SKM-1 (cell line): ENCODE results near the gene EEIG2.

Experiments
- DNase-seq: peaks from one replicate; lab custom pipeline; 2025; ENCODE audit not compliant: unreplicated experiment; lab: John Stamatoyannopoulos, UW

Gene EEIG2

DNA sequence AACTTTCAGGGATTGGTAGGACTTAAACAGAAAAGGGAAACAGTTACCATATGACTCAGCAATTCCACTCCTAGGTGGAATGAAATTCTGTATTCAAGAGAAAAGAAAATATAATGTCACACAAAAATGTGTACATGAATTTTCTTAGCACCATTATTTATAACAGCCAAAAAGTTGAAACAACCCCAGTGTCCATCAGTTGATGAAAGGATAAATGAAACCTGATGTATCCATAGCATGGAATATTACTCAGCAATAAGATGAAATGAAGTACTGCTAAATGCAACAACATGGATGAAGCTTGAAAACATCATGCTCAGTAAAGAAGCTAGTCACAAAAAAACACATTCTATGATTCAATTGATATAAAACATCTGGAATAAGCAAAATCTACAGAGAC is 15.5 kb downstream of the EEIG2 start:
- DNase-seq: no peak

DNA sequence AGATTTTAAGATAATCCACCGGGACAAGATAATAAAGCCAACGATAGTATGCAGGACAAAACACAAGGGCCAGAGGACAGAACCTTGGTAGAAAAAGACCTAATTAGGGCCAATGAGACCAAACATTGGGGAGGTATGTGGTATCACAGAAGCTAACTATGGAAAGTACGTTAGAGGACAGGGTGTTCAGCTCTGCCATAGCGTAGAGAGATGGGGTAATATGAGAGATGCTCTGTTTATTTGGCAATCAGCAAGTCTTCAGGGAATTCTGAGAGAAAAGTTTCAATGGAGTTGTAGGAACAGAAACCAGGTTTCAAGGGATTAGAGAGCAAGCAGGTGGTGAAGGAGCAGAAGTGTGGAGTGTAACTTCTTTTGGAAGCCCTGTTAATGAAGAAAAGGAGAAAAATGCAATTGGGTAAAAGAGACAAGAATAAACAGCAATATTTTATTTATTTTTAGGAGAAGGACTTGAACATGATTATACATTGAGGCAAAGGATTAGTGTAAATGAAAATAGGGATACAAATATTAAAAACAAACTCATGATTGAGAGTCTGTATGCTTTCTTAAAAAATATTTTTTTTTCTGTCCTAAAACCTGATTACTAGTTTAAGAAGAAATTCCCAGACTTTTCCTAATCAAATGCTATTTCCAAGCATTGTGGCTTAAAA is 24.0 kb downstream of the EEIG2 start:
- DNase-seq: no peak

DNA sequence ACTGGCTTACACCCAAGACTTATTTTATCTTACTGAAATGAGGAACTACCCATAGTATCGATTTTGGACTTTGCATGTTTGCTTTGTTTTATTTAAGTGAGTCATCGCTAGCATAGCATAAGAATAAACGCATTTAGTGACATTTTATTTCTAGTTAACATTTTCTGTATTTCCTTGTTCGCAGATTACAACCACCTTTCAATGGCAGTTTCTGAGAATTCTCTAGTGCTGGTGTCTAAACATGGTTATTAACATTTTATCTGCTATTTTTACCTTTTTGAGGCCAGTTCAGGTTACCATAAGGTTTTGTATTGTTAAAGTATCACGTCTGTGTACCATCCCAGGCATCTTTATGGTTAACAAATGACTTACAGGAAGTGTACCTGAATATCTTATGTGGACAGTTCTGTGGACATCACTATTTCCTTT is 24.5 kb downstream of the EEIG2 start:
- DNase-seq: no peak

DNA sequence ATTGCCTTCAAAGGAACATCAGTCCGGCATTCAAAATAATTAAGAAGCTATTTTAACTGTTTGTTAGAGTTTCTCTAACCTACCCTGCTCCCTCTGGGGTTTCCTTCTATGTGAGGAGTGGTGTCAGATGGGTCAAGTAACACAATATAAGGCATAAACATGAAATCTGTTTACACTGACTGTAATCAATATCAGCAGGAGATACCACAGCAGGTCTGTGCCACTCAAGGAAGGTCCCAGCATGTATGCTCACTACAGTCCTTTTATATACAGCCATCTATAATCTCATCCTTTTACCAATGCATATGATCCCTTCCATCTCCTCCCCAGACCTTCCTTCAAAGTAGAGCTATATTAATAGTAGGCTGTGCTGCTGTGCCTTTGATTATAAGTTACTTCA is 25.4 kb downstream of the EEIG2 start:
- DNase-seq: no peak

DNA sequence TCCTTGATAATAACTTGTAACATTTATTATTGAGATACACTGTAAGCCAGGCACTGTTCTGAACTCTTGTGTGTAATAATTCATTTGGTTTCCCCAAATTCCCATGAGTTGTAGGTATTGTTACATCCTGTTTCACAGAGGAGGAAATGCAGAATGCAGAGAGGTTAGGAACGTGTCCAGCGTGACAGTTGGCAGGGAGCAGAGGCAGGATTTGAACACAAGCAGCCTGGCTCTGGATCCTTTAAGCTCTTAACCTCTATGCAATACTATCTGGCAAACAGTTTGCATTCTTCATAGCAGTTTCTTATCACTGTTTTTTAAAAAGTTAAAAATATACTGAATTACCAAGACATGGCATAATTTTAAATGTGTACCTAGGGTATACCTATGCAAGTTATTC is 30.5 kb downstream of the EEIG2 start:
- no peak for DNase-seq

DNA sequence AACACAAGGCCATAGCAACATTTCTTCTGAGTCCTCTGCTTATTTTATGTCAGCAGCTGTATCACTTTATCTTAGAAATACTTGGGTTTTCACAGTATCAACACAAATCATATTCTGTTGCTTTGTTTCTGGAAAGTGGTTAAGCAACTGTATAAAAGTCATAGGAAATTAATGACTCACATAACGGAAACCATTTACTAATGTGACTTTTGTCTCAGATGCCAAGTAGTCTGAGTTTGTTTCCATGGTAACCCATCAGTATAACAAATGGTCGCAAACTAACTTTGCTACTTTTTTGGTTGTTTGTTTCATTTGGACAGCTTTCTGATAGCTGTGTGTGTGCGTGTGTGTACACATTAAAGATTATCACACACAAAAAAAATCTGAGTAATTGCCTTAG is 31.1 kb downstream of the EEIG2 start:
- DNase-seq: no peak

DNA sequence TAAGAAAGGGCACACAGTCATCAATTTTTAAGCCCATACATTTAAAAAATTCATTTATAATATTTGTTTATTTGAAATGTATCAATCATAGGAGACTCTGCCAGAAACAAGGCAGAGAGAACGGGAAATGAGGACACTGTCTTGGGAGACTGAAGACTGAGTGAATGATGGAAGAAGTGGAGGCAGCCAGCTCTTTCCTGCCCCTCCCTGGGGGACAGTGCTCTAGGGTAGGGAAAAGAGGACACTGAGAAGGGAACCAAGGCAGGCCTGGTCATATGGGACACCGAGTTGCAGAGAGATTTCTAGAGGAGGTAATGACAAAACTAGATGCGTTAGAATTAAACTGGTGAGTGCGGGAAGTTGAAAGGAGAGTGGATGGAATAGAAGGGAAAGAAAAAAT is 31.6 kb downstream of the EEIG2 start:
- DNase-seq: no peak

DNA sequence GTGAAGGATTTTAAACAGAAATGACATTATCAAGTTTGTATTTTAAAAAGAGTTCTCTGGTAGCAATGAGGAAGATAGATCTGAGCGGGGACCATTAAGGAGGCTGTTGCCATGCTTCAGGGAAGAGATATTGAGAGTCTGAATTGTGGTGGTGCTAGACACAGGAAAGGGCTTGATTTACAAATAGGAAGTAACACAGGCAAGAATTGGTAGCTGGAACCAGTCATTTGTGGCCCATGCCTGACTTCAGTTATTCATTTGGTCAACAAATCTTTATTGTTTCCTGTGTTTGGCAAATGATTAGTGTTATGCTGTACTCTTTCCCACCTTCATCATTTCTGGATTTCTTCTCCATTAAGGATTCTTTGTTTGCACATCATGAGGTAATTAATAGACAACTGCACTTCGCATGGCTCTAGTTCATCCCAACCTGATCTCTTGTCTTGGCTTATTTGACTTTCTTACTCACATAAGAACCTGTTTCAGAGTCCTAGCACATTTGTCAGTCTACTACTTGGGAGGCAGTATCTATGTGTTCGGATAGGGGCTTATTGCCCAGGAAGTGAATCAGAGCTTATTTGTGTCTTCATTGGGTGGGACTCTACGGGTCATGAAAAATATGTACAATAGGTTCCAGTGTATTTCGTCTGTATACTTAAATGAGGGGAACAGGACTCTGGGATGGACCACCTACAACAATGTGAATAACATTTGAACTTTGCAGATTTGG is 32.3 kb downstream of the EEIG2 start:
- no peak for DNase-seq

DNA sequence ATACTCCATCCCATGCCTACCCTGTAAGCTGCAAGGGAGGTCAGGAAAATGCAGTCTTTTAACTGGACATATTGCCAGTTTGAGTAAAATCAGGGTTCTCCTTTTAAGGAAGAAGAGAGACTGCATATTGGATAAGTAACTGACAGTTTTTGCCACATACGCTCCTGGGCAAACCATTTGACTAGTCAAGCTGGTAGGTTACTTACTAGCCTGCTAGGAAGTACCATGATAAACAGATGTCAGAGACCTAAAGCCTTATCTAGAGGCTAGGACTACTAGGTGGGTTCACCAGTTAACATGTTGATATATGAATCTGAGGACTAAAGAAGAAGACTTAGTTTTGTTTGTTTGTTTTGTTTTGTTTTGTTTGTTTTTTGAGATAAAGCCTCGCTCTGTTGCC is 33.5 kb downstream of the EEIG2 start:
- no peak for DNase-seq

DNA sequence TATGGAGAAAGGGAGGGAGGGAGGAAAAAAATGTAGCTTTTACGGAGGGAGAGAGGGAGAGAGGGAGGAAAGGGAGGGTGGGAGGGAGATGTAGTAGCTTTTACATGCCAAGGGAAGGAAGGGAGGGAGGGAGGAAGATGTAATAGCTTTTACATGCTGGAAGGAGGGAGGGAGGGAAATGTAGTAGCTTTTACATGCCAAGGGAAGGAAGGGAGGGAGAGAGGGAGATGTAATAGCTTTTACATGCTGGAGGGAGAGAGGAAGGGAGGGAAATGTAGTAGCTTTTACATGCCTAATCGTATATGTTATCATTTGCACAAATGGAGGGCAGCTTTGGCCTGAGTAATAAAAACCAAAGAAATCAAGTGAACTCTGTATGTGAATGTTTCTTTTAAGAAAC is 35.6 kb downstream of the EEIG2 start:
- no peak for DNase-seq

DNA sequence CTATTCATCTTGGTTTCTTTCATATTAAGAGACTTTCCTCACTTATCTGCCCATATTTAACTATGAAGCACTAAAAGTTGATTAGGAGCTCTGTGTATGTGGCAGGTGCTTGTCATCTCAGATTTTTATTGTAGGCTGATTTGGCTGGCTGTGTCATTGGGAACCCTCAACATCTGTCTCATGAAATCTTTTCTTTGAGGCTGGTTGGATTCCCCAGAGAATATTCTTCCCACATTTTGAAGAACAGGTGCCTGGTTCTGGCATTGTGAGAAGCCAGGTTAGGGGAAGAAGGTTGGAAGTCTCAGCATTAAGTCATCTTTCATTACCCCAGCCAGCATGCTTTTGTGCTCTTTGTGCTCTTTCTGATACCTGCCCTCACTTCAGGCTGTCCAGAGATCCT is 37.1 kb downstream of the EEIG2 start:
- no peak for DNase-seq

DNA sequence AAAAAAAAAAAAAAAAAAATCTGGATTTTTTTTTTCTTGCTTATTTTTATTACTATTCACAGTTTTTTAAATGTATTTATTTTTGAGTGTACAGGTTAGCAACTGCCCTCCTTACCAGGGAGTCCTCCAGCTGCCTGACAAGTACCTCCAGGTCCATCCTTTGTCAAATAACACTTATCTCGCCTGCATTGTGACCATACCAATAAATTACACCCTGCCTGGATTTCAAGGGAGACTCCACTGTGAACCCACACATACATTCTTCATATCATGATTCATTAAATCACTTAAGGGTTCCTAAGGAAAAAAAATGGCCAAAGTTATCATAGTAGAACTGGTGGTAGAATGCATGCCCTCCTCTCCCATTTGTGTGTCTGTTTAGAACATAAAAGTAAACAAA is 38.4 kb downstream of the EEIG2 start:
- DNase-seq: no peak

DNA sequence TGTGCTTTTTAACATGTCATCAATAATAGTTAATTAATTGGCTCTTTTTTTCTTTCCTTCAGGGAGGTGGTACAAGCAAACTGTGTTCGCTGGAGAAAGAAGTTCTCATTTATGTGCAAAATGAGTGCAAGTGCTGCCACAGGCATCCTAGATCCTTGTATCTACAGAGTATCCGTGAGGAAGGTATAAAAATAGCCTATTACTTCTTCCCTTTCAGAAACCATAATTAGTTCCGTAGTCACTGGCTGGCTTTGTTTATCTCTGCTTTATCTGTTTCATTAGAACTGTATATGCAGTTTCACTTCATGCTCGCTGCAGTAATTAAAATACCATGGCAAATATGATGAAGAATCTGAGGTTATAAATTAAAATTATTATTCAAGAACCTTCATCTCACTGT is 40.6 kb downstream of the EEIG2 start:
- no peak for DNase-seq

DNA sequence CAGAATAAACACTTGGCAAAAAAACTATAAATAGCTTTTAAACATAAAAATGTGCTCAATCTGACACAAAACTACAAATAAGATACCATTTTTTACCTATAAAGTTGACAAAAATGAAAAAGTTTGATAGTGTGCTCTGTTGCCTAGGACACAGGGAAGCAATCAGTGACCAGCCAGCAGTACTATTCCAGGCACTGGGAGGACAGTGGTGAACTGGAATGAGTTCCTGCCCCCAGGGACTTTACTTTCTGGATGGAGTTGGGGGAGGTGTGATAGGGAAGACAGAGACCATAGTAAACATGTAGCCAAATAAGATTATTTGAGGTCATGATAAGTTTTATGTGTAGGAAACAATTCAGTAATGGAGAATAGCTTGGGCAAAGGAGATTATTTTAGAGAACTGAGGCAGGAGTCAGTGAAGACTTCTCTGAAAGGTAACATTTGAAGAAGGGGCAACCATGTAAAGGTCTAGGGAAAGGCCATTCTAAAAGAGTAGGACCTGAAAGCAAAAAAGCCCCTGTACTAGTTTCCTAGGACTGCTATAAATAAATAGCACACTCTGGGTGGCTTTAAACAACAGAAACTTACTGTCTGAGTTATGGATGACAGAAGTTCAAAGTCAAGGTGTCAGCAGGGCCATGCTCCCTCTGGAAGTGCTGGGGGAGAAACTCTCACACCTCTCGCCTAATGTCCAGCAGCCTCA is 42.0 kb downstream of the EEIG2 start:
- no peak for DNase-seq

DNA sequence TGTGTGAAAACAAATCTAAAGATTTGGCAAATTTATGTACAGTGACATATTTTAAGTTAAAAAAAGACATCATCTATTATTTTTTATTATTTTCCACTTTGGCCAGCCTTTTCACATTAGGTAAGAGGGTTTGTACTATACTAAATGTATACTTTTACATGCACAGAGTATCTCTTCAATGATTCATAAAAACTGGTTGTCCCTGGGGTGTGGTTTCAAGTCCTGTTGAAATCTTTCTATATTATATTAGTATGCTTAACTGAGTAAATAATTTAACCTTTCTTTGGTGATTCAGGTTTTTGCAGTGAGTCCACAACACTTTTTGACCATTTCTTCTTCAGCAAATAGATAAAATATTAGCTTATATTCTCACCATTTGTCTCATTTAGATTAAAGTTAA is 45.7 kb downstream of the EEIG2 start:
- no peak for DNase-seq

DNA sequence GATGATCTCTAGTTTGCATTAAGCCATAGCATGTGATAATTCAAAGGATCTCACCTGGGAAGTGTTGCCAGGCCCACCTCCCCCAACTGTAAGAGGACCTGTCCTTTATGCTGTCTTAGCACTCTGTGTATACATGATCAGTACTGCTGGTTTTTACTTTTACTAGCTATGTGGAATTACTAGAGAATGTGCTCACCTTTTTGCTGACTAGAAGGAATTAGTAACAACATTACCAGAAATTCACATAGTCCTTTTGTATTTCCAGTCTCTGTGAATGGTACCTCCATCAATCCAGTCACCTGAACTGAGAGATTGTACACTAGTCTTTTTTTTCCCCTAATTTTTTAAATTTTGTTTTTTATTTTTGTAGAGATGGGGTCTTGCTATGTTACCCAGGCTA is 46.6 kb downstream of the EEIG2 start:
- no peak for DNase-seq

DNA sequence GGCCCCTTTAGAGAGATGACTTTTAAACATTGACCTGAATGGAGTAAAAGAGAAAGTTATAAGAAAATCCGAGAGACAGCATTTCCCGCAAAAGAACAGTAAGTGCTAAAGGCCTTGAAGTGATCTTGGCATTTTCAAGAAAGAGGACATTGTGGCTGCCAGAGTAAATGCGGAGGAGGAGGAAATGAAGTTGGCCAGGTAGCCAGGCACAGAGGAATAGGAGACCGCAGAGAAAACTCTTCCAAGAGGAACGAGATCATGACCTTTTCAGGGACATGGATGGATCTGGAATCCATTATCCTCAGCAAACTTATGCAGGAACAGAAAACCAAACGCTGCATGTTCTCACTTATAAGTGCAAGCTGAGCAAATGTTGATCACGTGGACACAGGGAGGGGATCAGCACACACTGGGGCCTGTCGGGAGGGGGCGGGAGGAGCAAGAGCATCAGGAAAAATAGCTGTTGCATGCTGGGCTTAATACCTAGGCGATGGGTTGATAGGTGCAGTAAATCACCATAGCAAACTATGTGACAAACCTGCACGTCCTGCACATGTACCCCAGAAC is 49.7 kb downstream of the EEIG2 start:
- DNase-seq: no peak
